ENCODE measurements around the gene ENDOD1.

DNA sequence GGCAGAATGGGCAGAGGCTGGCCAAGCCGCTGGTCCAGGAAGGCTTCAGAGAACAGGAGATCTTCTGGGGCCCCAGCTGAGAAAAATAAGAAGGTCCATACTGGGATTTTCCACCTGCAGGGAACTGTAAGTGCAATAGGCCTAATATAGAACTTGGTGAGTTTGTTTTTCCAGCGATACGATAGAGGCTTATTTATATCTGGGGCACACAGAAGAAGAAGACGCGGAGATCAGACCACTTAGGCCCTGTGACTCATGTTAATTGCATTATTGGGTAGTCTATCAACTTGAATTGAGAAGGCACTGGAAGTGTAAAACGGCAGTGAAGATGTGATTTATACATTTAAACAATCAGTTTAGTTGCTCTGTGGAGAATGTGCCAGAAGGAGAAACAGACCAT lies 30.6 kb upstream of the ENDOD1 start:
- TF ChIP-seq, protein P1, sequence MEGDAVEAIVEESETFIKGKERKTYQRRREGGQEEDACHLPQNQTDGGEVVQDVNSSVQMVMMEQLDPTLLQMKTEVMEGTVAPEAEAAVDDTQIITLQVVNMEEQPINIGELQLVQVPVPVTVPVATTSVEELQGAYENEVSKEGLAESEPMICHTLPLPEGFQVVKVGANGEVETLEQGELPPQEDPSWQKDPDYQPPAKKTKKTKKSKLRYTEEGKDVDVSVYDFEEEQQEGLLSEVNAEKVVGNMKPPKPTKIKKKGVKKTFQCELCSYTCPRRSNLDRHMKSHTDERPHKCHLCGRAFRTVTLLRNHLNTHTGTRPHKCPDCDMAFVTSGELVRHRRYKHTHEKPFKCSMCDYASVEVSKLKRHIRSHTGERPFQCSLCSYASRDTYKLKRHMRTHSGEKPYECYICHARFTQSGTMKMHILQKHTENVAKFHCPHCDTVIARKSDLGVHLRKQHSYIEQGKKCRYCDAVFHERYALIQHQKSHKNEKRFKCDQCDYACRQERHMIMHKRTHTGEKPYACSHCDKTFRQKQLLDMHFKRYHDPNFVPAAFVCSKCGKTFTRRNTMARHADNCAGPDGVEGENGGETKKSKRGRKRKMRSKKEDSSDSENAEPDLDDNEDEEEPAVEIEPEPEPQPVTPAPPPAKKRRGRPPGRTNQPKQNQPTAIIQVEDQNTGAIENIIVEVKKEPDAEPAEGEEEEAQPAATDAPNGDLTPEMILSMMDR (IDR thresholded peaks at IDR 0.05) = no peak
- TF ChIP-seq EZH2phosphoT487 (IDR thresholded peaks at IDR 0.05) = no peak
